CD4-positive, alpha-beta T cell treated with Interleukin-1 beta for 1 hour (primary cell): ENCODE data around the gene H6PD.

Experiments used
- DNase-seq, 2 donors: peaks; one replicate each; pipeline ENCODE4 v3.0.0-alpha.2; 2020 to 2022

Gene H6PD

DNA sequence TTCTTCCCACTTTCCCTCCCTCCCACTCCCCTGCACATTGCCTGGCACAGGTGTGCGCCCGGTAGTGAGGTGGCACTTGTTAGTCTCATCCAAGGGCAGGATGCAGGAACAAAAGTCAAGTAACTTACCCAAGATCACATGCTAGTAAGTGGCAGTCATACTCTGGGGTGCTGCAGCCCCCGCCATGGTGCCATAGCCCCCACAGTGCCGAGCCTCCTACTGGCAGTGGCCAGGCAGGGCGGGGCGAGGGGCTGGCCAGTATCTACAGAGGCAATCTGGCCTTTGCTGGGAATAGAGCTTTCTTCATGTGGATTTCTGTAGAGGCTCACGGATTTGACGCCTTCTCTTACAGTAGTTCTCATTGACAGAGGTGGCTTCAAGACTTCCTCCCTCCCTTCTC lies 26.9 kb downstream of the H6PD start:
- no peak for DNase-seq

DNA sequence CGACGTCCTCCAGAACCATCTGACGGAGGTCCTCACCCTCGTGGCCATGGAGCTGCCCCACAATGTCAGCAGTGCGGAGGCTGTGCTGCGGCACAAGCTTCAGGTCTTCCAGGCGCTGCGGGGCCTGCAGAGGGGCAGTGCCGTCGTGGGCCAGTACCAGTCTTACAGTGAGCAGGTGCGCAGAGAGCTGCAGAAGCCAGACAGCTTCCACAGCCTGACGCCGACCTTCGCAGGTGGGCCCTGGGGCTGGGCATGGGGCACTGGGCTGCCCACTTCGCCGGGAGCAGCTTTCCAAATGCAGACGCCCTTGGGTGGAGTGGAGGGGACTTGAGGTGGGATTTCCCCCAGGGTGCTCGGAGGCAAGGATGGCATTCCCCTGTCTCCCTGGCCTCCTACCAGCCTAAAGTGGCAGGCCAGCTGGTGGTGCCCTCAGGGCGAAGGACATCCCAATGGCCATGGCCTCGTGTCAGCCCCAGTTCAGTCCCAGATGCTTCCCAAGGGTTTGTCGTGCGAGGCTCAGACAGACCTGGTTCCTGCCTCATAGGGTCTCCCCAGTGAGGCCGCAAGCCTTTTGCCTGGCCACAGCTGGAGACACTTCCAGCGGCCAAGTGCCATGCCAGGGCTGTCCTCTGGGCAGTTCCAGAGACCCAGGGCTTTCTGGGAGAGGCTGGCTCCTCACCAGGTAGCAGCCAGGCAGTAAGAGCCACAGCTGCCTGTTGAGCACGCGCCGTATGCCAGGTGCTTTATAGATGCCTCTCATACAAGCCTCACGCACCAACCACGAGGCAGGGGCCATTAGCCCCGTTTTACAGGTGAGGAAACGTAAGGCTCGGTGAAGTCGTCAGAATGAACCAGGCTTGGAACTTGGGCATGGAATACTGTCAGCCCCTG lies 27.8 kb downstream of the H6PD start:
- no peak for DNase-seq

DNA sequence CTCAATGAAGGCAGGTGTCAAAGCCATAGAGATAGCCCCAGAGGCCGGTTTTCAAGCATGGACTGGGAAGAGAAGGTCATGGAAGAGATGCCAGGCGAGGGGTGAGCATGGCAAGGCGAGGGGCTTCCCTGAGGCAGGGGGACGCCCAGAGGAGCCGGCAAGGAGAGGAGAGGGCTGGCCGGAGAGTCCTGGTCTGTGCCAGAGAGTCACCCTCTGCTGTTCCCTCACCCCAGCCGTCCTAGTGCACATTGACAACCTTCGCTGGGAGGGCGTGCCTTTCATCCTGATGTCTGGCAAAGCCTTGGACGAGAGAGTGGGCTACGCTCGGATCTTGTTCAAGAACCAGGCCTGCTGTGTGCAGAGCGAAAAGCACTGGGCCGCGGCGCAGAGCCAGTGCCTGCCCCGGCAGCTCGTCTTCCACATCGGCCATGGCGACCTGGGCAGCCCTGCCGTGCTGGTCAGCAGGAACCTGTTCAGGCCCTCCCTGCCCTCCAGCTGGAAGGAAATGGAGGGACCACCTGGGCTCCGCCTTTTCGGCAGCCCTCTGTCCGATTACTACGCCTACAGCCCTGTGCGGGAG lies 28.8 kb downstream of the H6PD start:
- no peak for DNase-seq

DNA sequence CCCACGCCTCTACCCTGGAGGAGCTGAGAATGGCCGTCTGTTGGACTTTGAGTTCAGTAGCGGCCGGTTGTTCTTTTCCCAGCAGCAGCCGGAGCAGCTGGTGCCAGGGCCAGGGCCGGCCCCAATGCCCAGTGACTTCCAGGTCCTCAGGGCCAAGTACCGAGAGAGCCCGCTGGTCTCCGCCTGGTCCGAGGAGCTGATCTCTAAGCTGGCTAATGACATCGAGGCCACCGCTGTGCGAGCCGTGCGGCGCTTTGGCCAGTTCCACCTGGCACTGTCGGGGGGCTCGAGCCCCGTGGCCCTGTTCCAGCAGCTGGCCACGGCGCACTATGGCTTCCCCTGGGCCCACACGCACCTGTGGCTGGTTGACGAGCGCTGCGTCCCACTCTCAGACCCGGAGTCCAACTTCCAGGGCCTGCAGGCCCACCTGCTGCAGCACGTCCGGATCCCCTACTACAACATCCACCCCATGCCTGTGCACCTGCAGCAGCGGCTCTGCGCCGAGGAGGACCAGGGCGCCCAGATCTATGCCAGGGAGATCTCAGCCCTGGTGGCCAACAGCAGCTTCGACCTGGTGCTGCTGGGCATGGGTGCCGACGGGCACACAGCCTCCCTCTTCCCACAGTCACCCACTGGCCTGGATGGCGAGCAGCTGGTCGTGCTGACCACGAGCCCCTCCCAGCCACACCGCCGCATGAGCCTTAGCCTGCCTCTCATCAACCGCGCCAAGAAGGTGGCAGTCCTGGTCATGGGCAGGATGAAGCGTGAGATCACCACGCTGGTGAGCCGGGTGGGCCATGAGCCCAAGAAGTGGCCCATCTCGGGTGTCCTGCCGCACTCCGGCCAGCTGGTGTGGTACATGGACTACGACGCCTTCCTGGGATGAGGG lies 29.7 kb downstream of the H6PD start:
- DNase-seq: no peak

DNA sequence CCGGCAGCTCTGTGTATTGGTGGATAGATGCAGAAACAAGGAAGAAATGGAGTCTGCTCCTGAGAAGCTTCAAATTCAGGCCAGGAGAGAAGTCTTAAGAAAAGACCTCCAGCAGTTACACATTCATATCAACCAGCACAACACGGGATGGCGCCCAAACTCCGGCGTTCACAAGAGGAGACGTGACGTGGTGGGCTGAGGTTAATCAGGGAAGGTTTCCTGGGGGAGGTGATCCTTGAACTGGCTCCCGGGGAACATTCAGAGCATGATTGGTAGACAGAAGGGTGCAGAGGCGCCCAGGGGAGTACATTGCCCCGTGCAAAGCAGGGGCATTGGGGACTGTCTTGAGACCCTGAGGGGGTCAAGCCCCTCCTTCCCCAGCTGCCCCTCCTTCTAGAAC lies 30.5 kb downstream of the H6PD start:
- DNase-seq: no peak

DNA sequence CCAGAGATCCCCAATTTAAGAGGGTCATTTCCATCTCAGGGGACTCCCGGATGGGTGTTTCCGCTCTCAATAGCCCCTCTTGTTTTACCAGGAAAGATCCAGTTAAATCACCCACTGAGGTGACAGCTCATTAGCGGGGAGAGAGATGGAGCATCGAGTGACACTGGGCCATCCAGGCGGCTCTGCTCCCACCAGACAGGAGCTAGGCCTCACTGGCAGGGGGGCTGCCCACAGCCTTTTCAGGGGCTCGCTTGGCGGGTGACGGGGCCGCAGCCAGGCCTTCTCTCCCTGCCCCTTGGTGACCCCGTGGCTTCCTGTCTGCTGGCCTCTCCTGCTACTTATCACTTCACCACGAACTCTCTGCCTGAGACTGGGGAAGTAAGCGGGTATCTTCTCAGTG lies 31.4 kb downstream of the H6PD start:
- no peak for DNase-seq

DNA sequence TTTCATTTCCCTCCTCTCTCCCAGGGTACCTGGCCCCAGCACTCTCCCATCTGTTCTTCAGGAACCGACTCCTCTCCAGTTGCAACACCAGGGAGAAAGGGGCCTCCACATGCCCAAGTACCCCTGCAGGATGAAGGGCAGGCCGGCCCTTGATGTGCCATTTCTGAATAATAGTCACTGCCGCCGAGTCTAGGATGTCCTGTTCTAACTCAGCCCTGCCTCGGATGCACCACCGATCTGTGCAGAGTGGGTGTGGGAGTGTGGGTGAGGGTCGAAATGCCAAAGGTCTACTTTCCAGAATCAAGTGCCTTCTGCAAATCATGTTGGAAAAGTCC lies 32.7 kb downstream of the H6PD start:
- DNase-seq: no peak

DNA sequence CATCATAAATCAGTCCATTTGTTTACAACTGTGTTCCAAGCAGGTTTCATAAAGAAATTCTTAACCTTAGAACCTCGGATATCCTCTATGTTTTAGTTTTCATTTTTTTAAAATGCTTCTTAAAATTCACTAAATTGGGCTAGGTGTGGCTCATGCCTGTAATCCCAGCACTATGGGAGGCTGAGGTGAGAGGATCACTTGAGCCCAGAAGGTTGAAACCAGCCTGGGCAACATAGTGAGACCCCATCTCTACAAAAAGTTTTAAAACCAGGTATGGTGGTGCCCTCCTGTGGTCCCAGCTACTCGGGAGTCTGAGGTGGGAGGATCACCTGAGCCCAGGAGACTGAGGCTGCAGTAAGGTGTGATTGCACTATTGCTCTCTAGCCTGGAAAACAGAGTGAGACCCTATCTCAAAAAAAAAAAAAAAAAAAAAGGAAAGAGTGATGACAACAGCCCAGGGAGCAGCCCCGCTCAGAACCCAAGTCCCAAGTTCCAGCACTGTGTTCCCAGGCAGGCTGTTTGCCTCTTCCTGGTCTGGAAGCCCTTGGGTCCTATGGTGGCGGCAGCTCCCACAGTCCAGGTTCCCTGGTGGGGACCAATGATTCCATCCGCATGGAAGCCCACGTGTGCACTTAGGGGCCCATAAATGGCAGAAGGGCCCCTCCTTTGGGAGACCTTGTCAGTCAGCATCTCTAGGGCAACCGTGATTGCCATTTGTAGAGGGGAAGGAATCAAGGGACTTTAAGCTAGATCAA lies 33.4 kb downstream of the H6PD start:
- DNase-seq: no peak

DNA sequence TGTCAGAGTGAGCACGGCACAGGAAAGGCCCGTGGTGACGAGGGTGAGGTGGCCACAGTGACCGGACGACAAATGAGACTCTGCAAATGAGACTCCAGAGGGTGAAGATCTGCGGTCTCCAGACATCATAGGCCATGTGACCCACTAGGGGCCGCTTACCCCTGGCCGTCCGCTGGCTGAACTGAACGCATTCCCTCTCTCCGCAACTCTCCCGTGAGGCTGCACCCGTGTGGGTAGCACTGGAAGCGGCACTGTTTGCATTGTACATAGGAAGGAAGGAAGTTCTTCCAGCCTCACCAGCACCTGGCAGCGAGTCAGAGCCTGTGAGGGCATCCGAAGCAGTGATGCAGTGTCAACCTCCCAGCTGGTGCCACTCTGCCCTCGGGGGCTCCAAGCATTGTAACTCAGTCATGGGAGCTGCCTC lies 34.5 kb downstream of the H6PD start:
- DNase-seq: no peak

DNA sequence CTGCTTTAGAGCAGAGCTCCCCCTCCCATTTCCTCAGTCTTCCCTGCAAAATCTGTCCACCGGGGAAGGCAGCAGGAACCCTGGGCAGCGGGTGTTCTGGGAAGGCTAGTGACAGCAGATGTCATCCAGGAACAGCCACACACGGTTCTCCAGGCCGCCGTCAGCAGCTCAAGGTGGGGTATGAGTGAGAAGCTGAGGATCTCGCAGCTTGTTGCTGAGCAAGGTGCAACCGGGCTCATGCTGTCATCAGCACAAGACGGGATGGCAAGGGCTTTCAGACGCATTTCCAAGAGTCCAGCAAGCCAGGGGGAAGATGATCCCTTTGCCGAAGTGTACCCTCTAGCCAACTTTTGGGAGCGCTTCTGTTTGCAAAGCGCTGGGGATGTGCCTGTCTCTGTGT lies 35.1 kb downstream of the H6PD start:
- DNase-seq: no peak

DNA sequence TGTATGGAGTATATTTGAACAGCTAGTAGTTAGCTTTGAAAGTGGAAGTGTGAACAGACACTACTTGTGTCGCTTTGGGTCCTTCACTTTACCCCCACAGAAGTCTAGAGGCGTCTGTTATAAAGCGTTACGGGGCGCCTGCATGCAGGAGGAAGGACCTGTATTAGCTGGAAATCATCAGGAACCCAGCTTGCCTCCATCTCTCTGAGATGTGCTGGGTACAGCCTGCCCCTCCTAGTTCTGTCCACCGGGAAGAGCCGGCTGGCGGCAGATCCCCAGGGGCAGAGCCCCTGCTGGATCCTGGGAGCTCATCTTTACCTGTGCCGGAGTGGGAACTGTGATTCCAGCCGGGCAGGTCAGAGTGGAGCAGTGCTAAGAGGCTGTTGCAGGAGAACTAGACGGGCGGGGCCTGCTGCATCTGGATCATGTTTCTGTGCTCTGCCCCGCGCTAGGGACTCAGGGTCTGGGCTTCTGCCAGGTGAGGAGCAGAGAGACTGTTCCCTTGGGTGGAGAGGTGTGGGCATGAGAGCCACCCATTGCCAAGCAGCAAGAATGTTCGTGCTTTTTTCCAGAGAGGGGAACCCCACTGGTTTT lies 35.8 kb downstream of the H6PD start:
- DNase-seq: no peak

DNA sequence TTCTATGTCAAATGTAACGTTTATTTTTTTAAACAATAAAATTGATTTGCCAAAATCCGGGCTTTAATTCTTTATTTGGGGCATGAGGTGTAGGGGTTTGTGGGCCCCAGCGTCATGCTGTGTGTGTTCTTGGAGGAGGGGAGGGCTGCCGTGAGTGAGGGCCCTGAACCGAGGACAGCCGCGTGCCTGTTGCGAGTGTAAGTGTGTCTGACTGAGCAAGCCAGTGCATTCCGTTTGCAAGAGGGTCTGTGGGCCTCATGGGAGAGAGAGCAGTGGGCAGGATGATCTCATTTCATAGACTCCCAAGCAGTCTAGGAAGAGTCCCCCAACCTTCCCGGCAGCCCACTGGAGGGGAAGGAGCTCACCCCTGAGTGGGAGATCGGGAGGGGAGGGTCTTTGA lies 36.7 kb downstream of the H6PD start:
- DNase-seq: no peak

DNA sequence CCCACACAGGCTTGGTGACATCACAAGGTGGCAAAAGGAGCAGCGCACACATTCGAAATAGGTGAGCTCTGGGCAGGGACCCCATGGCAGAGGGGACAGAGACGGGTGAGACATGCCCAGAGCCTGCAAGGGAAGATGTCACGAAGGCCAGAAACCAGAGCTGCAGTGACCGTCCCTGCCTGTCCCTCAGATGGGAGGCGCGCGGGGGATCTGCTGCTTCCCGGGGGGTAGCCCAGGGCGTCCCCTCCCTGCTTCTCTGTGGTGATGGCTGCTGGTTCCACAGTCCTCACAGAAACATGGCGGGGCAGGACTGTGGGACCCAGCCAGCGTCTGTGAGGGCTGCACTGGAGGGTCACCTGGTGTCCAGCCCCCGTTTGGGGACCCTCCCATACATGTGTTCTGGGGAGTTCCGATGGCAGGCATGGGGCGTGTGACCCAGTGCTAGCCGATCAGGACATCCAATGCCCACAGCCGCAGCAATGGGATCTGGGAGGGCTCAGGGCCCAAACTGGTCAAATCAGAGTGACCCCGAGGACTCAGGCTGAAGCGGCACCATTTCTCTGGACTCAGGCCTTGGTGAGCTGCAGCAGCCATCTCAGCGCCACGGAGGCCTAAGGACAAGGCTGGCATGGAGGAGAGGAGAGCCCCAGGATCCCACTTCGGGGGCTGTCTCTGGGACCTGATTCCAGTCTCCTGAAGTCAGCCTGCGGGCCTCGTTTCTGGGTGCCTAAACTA lies 37.5 kb downstream of the H6PD start:
- no peak for DNase-seq

DNA sequence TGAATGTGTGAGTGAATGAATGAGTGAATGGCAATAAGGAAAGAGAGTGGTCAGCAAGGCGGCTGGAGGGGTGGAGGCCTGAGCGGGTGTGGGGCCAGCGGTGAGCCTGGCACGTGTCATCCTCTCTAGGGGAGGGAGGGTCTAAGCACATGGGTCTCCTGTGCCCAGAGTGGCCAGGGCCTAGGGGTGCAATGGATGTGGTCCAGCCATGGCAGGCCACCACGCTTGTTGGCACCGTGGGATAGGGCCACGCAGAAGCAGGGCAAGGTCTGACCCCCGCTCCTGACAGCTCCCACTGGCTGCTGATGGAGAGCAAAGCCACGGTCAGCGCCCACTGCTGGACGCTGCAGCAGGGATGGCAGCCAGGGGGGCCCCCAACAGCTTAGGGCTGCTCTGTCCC lies 38.6 kb downstream of the H6PD start:
- no peak for DNase-seq

DNA sequence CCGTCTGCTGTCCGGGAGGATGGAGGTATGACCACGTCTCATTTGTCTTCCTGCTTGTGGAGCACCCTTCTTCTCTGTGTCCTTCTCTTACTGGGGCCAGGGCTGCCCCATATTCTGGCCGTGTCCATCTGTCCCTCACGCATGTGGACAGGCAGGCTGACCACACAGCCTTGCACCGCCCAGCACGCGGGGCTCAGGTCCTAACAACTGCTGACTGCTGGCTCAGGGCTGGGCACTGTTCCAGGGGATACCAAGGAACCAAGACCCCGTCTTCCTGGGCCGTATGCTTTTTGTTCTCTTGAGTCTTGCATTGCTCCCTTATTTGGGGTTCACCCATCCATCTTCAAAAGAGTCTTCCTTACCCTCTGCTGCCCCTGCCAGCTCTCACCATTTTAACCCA lies 40.6 kb downstream of the H6PD start:
- no peak for DNase-seq

DNA sequence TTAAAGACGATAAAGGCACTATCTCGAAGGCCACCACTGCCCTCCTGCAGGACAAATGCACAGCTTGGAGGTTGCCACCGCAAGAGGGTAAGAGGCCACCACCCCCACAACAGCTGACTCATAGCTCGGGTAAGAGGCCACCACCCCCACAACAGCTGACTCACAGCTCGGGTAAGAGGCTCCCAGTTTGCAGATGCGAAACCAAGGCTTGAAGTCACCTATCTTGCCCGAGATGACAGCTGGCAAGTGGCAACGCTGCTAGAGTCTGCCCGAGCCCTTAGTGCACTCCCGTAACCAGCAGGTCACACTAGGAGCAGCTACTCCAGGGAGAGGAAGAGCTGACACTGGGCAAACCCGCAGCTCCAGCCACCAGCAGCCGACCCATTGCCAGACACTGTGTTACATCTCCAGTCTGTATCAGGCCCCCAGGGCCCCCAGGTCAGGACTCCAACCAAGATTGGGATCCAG lies 41.0 kb downstream of the H6PD start:
- peak; percentile 36 to 76 for DNase-seq

DNA sequence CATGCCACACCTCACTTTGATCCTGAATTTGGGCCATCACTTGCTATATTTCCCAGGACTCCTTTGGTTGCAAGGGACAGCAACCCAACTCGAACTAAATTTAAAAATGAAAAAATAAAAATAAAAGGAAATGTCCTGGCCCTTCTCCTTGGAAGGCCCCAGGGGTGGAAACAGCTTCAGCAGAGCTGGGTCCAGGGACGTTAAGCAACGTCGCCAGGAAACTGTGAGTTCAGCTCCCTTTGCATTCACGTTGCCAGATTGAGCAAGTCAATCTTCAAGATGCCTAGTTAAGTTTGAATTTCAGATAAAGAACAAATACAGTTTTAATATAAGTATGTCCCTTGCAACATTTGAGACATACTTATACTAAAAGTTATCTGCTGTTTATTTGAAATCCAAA lies 43.5 kb downstream of the H6PD start:
- DNase-seq: no peak

DNA sequence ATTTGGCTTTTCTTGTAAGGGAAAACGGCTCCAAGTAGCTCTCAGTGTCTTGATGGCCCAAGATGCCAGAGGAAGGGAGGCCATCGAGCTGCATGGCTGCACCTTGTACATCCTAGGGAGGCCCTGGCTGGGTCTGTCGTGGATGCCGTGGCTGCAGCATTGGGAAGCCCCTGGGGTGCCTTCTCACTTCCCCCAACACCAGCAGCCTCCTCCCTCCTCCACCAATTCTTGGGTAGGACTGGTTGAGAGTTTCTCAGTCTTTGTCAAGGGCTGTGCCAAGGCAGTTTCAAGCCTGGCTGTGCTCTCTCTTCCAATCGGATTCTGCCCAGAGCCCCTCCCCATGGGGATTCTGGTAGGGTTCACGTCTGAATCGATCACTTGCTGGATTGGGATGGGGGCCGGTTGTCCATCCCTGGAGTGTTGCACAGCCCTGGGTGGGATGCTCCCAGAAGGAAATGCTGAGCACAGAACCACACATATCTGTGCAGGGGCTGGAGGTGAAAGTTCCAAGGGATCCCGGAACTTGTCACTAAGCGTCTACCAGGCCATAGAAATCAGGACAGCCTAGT lies 44.1 kb downstream of the H6PD start:
- no peak for DNase-seq

DNA sequence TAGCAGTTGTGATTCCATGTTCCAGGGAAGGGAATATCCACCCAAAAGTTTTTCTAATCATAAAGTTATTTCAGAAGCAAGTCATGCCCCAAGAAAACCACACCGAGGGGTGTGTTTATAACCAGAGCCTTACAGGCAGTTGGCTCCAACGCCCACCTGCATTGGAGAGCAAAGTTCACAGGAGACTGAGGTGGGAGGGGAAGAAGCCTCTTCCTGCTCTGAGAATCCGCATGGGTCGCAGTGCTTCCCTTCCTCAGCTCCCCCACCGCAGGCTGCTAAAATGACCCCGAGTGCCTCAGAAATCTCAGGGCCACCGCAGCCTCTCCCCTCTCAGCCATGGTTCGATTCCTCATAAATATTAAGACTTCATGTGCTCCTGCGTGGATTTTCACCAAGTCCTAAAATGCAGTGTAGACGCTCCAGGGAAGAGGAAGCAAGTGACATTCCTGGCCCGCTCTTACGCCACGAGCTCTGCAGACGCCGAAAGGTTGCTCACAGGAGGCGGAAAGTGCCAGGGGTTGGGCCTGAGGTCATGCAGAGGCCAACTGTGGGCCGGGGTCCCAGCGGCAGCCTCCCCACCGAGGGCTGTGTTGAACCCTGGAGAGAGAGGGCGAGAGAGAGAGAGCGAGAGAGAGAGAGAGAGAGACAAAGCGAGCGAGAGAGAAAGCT lies 44.7 kb downstream of the H6PD start:
- DNase-seq: no peak

DNA sequence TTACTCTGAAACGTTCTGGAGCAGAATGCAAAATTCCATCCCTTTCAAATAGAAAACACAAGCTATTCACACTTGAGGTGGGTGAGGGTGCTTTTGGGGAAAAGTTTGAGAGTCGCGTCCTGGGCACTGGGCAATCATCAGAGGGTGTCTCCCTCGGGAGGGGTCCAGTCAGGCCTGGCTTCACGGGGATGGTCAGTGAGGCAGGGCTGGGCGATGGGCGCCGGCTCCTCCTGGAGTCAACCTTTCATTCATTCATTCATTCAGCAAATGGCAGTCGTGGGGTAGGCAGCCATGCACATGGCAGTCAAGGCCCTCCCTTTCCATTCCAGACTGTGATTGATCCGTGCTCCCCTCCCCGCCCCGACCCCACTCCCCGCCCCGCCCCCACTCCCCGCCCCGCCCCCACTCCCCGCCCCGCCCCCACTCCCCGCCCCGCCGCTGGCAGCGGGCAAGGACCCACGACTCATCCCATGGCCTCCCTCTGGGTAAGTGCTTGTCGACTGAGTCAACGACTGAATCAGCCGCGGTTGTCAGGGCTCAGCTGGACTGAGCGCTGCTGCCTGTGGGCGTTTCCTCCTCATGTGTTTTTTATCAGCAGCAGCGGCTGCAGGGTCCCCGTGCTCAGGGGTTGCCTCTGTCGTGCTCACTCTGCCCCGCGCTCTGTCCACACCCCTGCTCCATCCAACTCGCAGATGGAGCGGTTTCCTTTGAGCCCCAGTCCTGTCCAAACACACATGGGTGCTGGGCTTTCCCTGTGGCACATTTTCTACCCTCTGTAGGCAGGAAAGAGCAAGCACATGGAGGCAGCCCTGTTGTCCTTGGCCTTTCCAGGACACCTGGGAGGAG lies 45.7 kb downstream of the H6PD start:
- no peak for DNase-seq
